ENCODE measurements around the gene PLIN5.
"Not testable (repeated sequence)": the region's sequence is repeated elsewhere in the genome, so short reads cannot be mapped to it uniquely, and the experiment has no call there.

Gene PLIN5

DNA sequence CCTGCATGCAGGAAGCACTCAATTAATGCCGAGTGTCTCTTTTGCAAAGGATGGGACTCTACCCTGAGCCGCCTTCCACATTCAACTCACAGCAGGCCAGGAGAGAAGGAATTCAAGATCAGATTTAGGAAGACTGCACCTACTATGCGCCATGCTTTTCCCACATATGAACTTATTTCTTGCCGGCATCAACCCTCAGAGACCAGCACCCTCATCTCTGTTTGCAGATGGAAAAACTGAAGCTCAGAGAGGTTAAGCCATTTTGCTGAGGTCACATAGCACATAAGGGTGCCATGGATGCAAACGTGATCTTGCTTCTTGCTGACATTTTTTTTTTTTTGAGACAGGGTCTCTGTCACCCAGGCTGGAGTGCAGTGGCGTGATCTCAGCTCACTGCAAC, 38.7 kb upstream of the PLIN5 start:
- Mint-ChIP-seq H3K27me3 (peaks cover 13% of the 10 kb centered on the region), H3K4me3 (no peak overlapping the region), H3K27ac (no peak overlapping the region), H3K9me3 (no peaks in the 10 kb centered on the region), H3K36me3 (no peaks in the 10 kb centered on the region), H3K4me1 (no peaks in the 10 kb centered on the region)

DNA sequence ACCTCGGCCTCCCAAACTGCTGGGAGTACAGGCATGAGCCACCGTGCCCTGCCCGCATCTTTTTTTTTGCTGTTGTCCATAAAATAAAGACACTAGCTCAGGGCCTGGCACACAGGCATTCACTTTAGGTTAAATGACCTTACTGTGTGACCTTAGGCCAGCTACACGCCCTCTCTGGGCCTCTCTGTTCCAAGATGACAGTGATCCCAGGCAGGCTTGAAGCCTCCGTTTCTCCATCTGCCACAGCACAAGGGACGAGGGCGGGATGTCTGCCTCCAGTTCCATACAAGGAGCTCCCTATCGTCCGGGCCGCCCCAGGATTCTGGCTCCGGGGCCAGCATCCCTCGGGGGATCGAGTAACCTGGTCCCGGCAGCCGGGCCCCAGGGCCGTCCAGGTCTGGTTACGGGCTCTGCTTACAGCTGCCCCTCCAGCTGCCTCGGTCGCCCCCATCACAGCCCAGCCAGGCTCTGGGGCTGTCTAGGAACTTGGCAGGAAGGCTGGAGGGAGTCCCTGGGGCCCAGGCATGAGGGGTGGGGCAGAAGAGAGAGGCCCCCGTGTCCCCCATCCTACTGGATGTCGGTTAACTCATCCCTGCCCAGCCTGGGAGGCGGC, 36.4 kb upstream of the PLIN5 start:
- H3K36me3 Mint-ChIP-seq: no peaks in the 10 kb centered on the region
- H3K4me3 Mint-ChIP-seq: no peak overlapping the region
- no peaks in the 10 kb centered on the region for H3K9me3 Mint-ChIP-seq
- H3K27me3 Mint-ChIP-seq: peaks cover 7% of the 10 kb centered on the region
- no peaks in the 10 kb centered on the region for H3K4me1 Mint-ChIP-seq
- H3K27ac Mint-ChIP-seq: no peak overlapping the region

DNA sequence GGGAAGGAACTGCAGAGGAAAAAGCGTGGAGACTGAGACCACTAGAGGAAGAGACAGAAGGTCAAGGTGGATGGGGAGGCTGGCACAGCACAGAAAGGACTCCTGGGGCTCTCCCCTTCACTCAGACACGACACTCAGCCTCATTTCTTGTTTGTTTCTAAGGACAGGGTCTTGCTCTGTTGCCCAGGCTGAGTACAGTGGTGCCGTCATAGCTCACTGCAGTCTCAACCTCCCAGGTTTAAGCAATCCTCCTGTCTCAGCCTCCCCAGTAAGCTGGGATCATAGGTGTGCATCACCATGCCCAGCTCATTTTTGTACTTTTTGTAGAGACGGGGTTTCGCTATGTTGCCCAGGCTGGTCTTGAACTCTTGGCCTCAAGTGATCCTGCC, 35.9 kb upstream of the PLIN5 start:
- Mint-ChIP-seq H3K27ac (no peak overlapping the region), H3K36me3 (no peaks in the 10 kb centered on the region), H3K27me3 (peaks cover 3% of the 10 kb centered on the region), H3K4me3 (no peak overlapping the region), H3K9me3 (no peaks in the 10 kb centered on the region), H3K4me1 (no peaks in the 10 kb centered on the region)

DNA sequence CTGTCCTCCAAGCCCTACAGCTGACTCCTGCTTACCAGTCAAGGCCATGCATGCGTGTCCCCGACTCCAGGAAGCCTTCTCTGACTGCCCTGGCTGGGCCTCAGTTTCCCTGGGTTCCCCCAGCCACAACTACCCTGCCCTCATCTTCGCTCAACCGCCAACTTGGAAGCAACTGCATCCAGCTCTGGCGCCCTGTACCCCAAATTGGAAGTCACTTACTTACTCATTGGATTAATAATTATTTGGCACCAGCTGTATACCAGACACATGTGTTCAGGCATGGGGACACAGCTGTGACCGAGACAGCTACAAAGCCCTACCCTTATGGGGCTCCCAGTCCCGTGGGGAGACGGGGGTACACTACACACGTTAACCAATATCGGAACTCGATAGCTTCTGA, 35.4 kb upstream of the PLIN5 start:
- H3K4me3 Mint-ChIP-seq: no peak overlapping the region
- H3K4me1 Mint-ChIP-seq: no peaks in the 10 kb centered on the region
- H3K9me3 Mint-ChIP-seq: no peaks in the 10 kb centered on the region
- no peaks in the 10 kb centered on the region for H3K36me3 Mint-ChIP-seq
- no peaks in the 10 kb centered on the region for H3K27me3 Mint-ChIP-seq
- no peak overlapping the region for H3K27ac Mint-ChIP-seq

DNA sequence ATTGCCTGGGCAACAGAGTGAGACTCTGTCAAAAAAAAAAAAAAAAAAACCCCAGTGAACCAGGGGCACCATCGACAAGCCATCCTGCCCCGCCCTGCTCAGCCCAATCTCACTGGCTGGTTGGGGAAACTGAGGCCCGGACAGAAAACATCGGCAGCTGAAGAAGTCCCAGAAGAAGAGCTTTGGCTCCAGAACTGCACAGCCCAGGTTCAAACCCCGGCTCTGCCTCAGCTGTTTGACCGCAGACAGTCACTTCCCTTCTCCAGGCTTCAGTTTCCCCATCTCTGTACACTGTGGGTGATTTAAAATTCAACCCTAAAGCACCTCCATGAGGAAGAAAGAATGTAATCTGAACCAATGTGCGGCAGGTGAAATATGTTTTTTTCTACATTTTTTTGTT, 33.9 kb upstream of the PLIN5 start:
- Mint-ChIP-seq H3K36me3 (no peaks in the 10 kb centered on the region), H3K27me3 (no peaks in the 10 kb centered on the region), H3K9me3 (no peaks in the 10 kb centered on the region), H3K4me3 (no peak overlapping the region), H3K27ac (no peak overlapping the region), H3K4me1 (no peaks in the 10 kb centered on the region)

DNA sequence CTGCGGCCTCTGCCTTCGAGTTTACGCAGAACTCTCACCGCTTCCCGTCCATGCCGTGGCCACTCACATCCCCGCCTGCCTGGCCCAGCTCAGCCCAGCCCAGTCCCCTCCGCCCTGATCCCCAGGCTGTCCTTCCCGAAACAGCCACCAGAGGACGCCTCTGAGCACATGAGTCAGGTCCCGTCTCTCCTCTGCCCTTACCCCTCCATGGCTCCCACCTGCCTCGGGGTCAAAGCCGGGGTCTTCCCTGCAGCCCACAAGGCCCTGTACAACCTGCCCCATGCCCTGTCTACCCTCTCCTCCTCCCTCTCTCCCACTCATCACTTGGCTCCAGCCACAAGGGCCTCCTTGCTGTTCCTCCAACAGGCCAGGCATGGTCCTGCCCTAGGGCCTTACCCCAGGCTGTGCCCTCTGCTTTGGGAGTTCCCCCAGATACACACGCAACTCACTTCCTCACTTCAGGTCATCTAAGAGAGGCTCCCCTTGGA, 32.6 kb upstream of the PLIN5 start:
- no peaks in the 10 kb centered on the region for H3K27me3 Mint-ChIP-seq
- no peaks in the 10 kb centered on the region for H3K9me3 Mint-ChIP-seq
- H3K27ac Mint-ChIP-seq: no peak overlapping the region
- H3K4me3 Mint-ChIP-seq: no peak overlapping the region
- H3K36me3 Mint-ChIP-seq: no peaks in the 10 kb centered on the region
- H3K4me1 Mint-ChIP-seq: no peaks in the 10 kb centered on the region

DNA sequence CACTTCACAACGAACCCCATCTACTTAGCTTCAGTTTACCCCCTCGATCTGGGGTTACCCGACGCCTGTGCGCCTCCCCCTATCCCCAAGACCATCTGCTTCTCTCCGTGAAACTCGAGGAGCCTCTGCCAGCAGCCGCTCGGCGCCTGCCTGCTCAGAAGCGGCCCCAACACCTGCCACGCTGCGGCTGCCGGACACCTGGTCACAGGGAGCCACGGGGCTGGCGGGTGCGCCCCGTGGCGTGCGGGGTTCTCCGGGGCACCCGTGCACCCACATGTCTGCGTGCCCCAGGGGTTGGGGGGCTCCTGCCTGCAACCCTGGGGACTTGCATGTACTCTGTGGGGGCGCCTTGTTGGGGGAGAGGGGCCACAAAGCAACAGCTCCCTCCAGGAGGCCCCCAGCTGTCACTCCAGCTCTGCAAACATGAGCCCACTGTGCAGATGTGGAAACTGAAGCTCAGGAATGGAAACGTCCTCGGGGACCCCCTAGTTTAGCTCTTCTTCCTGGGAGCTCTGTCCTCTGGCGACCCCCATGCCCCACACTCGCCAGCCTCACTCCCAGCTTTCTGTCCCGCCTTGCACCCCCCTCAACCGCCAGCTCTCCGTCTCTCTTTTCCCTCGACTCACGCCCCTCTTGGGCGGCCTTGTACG, 31.5 kb upstream of the PLIN5 start:
- Mint-ChIP-seq H3K27me3 (no peaks in the 10 kb centered on the region), H3K27ac (no peak overlapping the region), H3K4me3 (no peak overlapping the region), H3K9me3 (no peaks in the 10 kb centered on the region), H3K36me3 (no peaks in the 10 kb centered on the region), H3K4me1 (no peaks in the 10 kb centered on the region)

DNA sequence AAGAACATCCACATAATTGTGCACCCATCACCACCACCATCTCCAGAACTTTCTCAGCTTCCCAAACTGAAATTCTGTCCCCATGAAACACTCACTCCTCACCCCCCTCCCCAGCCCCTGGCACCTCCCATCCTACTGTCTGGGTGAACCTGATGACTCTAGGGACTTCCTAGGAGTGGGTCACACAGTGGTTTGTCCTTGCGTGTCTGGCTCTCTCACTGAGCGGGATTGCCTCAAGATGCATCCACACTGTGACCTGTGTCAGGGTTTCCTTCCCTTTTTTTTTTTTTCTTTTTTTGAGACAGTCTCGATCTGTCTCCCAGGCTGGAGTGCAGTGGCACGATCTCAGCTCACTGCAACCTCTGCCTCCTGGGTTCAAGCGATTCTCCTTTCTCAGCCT, 28.5 kb upstream of the PLIN5 start:
- not testable (repeated sequence) for H3K27ac Mint-ChIP-seq, H3K4me1 Mint-ChIP-seq, H3K4me3 Mint-ChIP-seq, H3K9me3 Mint-ChIP-seq, H3K27me3 Mint-ChIP-seq, H3K36me3 Mint-ChIP-seq

DNA sequence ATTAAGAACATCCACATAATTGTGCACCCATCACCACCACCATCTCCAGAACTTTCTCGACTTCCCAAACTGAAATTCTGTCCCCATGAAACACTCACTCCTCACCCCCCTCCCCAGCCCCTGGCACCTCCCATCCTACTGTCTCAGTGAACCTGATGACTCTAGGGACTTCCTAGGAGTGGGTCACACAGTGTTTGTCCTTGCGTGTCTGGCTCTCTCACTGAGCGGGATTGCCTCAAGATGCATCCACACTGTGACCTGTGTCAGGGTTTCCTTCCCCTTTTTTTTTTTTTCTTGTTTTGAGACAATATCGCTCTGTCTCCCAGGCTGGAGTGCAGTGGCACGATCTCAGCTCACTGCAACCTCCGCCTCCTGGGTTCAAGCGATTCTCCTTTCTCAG, 27.1 kb upstream of the PLIN5 start:
- not testable (repeated sequence) for H3K4me1 Mint-ChIP-seq, H3K4me3 Mint-ChIP-seq, H3K9me3 Mint-ChIP-seq, H3K27me3 Mint-ChIP-seq, H3K36me3 Mint-ChIP-seq, H3K27ac Mint-ChIP-seq

DNA sequence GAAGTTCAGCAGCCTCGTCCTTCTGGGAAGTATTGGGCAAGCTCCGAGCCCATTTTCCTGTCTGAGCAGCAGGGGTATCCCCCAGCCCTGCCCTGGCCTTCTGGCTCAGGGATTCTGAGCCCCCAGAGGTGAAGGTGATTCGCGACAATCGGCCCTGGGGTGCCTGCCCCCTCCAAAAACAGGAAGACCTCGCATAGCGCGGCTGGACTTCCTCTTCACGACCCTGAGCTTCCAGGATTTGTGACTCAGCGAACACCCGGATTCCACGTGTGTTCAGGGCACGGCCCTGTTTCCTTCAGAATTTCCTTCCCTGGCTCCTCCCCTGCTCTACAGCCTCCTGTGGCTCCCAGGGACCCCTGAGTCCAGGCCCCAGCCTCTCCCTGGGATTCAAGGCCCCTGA, 24.5 kb upstream of the PLIN5 start, which contains the start of gene SEMA6B:
SEMA6B (minus strand) TSS at position 116 of the 400 bp plus-strand sequence. CDS start 1,227 bp downstream, outside the sequence.
- Mint-ChIP-seq H3K4me3 (no peak within 1 kb of the TSS), H3K36me3 (no peaks in the 10 kb centered on the region), H3K27me3 (no peaks in the 10 kb centered on the region), H3K27ac (no peak within 1 kb of the TSS), H3K4me1 (no peaks in the 10 kb centered on the region), H3K9me3 (no peaks in the 10 kb centered on the region)

DNA sequence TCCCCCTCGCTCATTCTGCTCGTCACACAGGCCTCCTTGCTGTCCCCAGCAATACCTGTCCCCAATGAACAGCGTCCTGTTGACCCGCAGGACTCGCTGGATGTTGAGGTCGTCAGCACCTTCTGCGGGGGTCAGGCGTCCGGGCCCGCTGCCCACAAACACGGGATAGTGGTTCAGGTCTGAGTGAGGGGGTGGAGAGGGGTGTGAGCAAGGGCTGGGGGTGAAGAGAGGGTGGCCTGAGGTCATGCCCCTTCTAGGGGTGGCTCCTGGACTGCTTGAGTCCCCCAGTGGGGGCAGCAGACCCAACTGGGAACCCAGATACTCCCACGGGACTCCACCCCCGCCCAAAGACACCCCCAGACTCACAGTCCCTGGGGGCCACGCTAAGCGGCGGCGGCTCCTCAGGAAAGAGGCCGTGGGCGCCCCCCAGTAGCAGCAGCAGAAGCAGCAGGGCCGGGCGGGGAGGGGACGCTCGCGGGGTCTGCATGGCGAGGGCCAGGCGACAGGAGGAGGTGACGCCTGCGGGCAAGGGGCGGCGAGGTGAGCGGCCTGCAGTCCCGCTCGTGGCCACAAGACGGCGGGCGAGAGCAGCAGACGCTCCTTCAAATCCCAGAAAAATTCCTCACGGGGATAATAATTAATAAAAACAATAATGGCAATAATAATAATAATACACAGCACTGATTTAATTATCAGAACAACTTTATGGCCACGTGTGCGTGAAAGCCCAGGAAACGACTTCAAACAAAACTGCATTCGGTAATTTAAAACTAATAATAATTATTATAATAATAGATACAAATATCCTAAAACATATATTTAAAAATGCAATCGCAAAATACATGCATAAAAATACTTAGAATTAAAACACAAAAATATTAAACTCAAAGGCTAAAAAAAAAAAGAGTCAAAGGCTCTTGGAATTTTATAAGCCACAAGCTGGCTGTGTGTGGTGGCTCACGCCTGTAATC, 23.2 kb upstream of the PLIN5 start:
- H3K36me3 Mint-ChIP-seq: no peaks in the 10 kb centered on the region
- H3K4me3 Mint-ChIP-seq: no peak overlapping the region
- no peak overlapping the region for H3K27ac Mint-ChIP-seq
- no peaks in the 10 kb centered on the region for H3K4me1 Mint-ChIP-seq
- H3K27me3 Mint-ChIP-seq: no peaks in the 10 kb centered on the region
- H3K9me3 Mint-ChIP-seq: no peaks in the 10 kb centered on the region

DNA sequence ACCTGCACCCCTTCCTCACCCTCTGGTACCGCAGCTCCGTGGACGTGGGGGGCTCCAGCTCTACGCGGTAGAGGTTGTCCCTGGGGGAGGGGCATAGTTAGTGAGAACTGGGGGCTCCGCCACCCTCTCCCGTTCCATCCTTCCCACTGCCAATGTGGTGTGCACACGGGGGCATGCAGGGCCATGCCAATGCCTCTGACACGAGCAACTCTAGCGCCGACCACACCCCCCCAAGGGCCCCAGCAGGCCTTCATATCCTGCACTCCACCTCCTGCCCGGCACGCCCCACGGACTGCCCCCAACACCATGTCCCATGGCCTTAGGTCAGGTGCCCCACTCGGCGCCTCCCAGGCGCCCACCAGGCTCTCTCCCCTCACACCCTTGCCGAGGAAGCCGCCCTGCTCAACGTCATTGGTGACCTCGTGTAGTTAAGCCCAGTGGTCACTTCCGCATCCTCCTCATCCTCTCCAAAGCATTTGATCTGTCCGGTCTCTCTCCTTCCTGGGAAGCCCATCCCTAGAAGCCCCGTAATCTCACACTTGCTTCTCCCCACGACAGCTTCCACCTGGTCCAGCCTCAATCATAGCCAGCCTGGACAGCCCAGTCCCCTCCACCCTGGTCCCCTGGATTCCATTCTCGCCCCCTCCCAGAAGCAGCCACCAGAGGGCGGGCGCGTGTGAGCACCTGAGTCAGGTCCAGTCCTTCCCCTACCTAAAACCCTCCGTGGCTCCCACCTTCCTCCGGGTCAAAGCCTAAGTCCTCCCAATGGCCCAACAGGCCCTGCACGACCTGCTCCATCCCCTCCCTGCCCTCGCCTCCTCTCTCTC, 22.3 kb upstream of the PLIN5 start:
- Mint-ChIP-seq H3K9me3 (no peaks in the 10 kb centered on the region), H3K36me3 (no peaks in the 10 kb centered on the region), H3K27ac (no peak overlapping the region), H3K4me1 (no peaks in the 10 kb centered on the region), H3K27me3 (no peaks in the 10 kb centered on the region), H3K4me3 (no peak overlapping the region)

DNA sequence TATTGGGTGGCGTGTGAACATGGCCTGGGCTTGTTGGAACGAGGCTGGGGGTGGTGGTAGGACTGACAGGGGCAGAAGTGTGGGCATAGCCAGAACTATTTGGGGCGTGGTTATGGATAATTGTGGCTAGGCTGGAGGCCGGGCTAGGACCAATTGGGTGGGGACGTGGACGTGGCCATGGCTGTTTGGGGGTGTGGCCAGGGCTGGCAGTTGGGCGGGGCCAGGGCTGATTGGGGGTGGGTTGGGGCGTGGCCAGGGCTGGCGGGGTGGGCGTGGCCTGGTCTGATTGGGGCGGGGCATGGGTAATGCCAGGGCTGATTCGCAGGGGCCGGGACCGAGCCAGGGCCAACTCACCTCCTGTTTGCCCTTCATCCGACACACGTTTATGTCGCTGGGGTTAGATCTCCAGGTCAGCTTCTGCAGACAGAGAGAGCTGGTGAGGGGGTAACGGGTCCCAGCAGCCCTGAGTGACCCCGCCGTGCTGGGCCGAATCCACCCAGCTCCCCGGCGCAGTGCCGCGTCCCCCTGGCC, 21.6 kb upstream of the PLIN5 start:
- Mint-ChIP-seq H3K9me3 (no peaks in the 10 kb centered on the region), H3K4me1 (no peaks in the 10 kb centered on the region), H3K4me3 (no peak overlapping the region), H3K36me3 (no peaks in the 10 kb centered on the region), H3K27me3 (no peaks in the 10 kb centered on the region), H3K27ac (no peak overlapping the region)

DNA sequence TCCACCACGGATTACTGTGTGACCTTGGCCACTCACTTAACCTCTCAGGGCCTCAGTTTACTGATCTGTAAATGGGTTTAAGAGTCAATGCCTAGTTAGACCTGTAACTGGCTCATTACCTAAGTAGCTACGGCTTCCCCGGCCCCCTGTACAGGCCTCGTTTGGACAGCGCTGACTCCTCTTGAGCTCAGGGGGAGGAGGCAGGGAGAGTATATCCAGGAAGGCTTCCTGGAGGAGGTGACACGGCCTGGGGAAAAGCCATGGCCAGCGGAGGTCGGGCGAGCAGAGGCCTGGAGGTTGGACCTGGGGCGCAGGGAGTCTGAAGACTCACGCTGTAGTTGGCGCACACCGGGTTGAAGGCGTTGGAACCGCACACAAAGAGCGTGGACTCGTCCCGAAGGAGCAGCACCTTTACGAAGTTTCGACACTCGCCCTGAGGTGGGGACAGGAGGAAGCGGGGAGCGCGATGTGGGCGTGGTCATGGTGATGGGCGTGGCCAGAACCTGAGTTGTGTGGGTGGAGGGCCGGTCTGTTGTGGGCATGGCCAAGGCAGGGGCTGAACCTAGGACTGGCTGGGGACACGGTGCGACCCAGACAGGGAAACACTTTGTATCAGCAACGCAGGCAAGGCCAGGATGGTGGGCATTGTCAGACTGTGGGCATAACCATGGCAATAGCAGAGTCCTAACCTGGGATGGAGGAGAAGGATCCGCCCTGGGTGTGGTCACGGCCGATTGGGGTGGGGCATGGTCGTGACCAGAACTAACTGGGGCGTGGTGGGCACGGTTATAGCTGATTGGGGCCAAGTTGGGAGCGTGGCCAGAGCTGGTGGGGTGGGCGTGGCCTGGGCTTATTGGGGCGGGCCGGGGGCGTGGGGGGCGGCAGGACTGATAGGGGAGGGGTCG, 20.9 kb upstream of the PLIN5 start:
- Mint-ChIP-seq H3K4me1 (no peaks in the 10 kb centered on the region), H3K9me3 (no peaks in the 10 kb centered on the region), H3K4me3 (no peak overlapping the region), H3K36me3 (no peaks in the 10 kb centered on the region), H3K27ac (peak overlapping the region; percentile 19), H3K27me3 (no peaks in the 10 kb centered on the region)
